IPS-20b (cell line): Measurements from ENCODE around the gene STRAP.
A peak's percentile ranks its signal among the peaks of the same experiment; 100 is the strongest.
"Not testable (repeated sequence)": the region's sequence is repeated elsewhere in the genome, so short reads cannot be mapped to it uniquely, and the experiment has no call there.

ENCODE experiments used
- H3K27ac ChIP-seq: one replicate; pipeline ENCODE4 v1.5.1; 2013; ENCODE audit warnings: low read length
- H3K27me3 ChIP-seq: 2 replicates; pipeline ENCODE4 v1.6.1; 2013; ENCODE audit warnings: mild to moderate bottlenecking, low read length, inconsistent platforms; ENCODE audit not compliant: insufficient read depth
- H3K36me3 ChIP-seq: 2 replicates; pipeline ENCODE4 v1.6.1; 2013; ENCODE audit warnings: low read depth, mild to moderate bottlenecking, inconsistent platforms, low read length, moderate library complexity; ENCODE audit not compliant: insufficient read depth
- H3K4me1 ChIP-seq: 2 replicates; pipeline ENCODE4 v1.6.1; 2013; ENCODE audit warnings: mild to moderate bottlenecking, control low read depth, inconsistent platforms, low read length, moderate library complexity; ENCODE audit not compliant: insufficient read depth
- H3K4me3 ChIP-seq: 2 replicates; pipeline ENCODE4 v1.5.1; 2013; ENCODE audit warnings: mild to moderate bottlenecking, low read length, inconsistent platforms
- H3K9ac ChIP-seq: 2 replicates; pipeline ENCODE4 v1.6.1; 2013; ENCODE audit warnings: low read depth, mild to moderate bottlenecking, inconsistent platforms, low read length, moderate library complexity
- H3K9me3 ChIP-seq: 2 replicates; pipeline ENCODE4 v1.6.1; 2013; ENCODE audit warnings: mild to moderate bottlenecking, low read depth, low read length, inconsistent platforms; ENCODE audit not compliant: insufficient read depth

The STRAP gene

DNA sequence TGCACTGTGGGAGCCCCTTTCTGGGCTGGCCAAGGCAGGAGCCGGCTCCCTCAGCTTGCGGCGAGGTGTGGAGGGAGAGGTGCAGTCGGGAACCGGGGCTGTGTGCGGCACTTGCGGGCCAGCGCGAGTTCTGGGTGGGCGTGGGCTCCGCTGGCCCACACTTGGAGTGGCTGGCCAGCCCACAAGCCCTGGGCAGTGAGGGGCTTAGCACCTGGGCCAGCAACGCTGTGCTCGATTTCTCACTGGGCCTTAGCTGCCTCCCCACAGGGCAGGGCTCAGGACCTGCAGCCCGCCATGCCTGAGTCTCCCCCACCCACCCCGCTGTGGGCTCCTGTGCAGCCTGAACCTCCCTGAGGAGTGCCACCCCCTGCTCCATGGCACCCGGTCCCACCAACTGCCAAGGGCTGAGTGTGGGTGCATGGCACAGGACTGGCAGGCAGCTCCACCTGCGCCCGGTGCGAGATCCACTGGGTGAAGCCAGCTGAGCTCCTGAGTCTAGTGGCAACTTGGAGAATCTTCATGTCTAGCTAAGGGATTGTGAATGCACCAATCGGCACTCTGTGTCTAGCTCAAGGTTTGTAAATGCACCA lies 7.5 kb upstream of the STRAP start:
- H3K9me3 ChIP-seq, H3K27me3 ChIP-seq, H3K9ac ChIP-seq, H3K36me3 ChIP-seq, H3K4me1 ChIP-seq, H3K27ac ChIP-seq, H3K4me3 ChIP-seq: not testable (repeated sequence)

DNA sequence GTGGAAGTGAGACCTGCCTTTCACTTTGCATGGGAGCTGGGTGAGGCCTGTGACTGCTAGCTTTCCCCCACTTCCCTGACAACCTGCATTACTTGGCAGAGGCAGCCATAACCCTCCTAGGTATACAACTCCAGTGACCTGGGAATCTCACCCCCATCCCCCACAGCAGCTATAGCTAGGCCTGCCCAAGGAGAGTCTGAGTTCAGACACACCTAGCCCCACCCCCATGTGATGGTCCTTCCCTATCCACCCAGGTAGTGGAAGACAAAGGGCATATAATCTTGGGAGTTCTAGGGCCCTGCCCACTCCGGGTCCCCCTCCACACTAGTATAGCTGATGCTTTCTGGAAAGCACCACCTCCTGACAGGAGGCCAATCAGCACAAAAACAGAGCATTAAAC lies 6.3 kb upstream of the STRAP start:
- Histone ChIP-seq H3K36me3 (no peaks in the 10 kb centered on the region), H3K9ac (no peak overlapping the region), H3K4me3 (no peak overlapping the region), H3K9me3 (no peaks in the 10 kb centered on the region), H3K4me1 (0 out of 2 replicates have a peak, but pooled peaks cover 4% of the 10 kb centered on the region), H3K27me3 (no peaks in the 10 kb centered on the region), H3K27ac (no peak overlapping the region)

DNA sequence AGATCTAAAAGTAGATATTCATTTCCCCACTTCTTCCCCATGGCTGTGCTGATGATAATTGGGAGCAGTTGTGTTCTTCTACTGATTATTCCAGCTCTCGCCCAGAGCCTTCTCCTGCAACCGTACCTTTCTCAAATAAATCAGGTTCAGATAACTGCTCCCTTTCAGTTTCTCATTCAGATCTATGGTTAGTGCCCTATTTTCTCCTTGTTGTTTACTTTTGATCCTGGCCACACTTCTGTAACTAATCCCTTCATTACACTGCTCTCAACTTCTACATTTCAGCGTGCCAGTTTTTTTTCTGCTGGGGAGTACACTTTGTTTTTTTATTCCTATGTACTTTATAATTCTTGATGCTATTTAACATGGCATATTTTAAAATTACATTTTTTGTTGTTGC lies 2.8 kb upstream of the STRAP start:
- Histone ChIP-seq H3K27me3 (no peaks in the 10 kb centered on the region), H3K4me3 (no peak overlapping the region)

DNA sequence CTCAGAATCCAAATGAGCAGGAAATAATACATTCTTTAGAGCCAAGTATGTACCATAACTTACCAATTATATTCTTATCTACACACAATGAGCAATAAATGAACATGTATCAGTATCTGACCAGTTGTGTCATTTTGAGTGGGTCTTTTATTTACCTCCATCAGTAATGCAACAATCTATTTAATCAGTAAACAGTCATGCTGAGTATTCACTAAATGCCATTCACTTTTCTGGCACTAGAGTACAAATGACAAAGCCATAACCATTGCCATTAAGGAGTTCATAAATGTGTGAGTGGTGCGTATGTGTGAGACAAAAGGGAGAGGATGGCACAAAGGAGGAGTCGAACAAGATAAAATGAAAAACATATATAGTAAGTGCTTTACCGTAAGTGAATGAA lies 1.5 kb upstream of the STRAP start:
- H3K36me3 ChIP-seq = peaks cover 20% of the 10 kb centered on the region
- no peak overlapping the region for H3K27ac ChIP-seq
- H3K27me3 ChIP-seq = no peaks in the 10 kb centered on the region
- peaks cover 11% of the 10 kb centered on the region; the same call in 1 of the 2 replicates for H3K4me1 ChIP-seq
- no peaks in the 10 kb centered on the region for H3K9me3 ChIP-seq
- H3K4me3 ChIP-seq = peak overlapping the region; percentile 97; the same call in 1 of the 2 replicates
- H3K9ac ChIP-seq = no peak overlapping the region

More for the DNA sequence above, 2.8 kb upstream of the STRAP start:
- H3K27ac ChIP-seq = no peak overlapping the region
- H3K4me1 ChIP-seq = peaks cover 11% of the 10 kb centered on the region; the same call in 1 of the 2 replicates
- H3K9ac ChIP-seq = no peak overlapping the region
- H3K36me3 ChIP-seq = peaks cover 9% of the 10 kb centered on the region; the same call in 1 of the 2 replicates
- no peaks in the 10 kb centered on the region for H3K9me3 ChIP-seq

DNA sequence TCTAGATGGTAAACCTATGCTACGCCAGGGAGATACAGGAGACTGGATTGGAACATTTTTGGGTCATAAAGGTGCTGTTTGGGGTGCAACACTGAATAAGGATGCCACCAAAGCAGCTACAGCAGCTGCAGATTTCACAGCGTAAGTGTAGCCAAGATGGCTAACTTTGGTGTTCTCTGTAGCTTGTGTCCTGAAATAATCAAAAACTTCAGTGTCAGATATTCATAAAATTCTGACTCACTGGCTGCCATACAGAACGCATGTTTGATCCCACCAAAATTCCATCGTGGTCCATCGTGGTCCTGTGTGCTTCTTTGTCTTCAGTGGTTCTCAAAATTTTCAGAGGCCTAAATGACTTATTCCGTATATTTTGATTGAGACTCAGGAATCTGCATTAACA lies 1.3 kb downstream of the STRAP start:
- no peak overlapping the region for H3K27ac ChIP-seq

DNA sequence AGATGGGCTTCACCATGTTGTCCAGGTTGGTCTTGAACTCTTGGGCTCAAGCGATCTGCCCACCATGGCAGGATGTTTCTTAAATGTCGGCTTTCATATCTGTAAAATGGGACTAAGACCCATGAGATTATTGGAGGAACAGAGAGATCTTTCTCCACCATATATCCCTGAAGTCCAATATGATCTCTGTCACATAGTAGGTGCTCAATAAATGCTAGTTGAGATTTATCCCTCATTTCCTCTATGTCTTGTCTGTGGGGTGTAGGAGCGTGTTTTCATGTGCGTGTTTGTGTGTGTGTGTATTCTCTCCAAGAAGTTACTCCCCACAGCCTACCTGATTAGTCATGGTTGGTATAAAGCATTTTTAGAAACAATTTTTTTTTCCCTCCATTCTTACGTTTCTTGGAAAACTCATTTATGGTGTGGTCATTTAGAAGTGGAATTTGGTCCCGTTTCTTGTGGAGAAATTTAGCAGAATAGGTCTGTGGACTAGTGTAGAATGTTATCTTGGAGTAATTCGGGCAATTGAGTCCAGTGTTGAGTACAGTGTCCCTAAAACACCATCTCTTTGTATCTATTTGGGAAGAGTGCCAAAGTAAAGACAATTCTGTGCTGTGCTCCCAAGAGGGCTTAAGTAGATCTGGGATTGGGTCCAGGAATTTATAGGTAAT lies 4.3 kb downstream of the STRAP start:
- no peak overlapping the region for H3K27ac ChIP-seq
- H3K27me3 ChIP-seq = no peaks in the 10 kb centered on the region
- H3K36me3 ChIP-seq = peaks cover 73% of the 10 kb centered on the region
- no peaks in the 10 kb centered on the region for H3K9me3 ChIP-seq
- H3K4me3 ChIP-seq = no peak overlapping the region
- no peak overlapping the region for H3K9ac ChIP-seq
- peaks cover 6% of the 10 kb centered on the region; the same call in 1 of the 2 replicates for H3K4me1 ChIP-seq

More for the DNA sequence above, 1.3 kb downstream of the STRAP start:
- Histone ChIP-seq H3K9ac (peak overlapping the region; percentile 97), H3K9me3 (no peaks in the 10 kb centered on the region), H3K4me3 (peak overlapping the region; percentile 97), H3K36me3 (peaks cover 48% of the 10 kb centered on the region), H3K27me3 (no peaks in the 10 kb centered on the region), H3K4me1 (peaks cover 6% of the 10 kb centered on the region; the same call in 1 of the 2 replicates)

DNA sequence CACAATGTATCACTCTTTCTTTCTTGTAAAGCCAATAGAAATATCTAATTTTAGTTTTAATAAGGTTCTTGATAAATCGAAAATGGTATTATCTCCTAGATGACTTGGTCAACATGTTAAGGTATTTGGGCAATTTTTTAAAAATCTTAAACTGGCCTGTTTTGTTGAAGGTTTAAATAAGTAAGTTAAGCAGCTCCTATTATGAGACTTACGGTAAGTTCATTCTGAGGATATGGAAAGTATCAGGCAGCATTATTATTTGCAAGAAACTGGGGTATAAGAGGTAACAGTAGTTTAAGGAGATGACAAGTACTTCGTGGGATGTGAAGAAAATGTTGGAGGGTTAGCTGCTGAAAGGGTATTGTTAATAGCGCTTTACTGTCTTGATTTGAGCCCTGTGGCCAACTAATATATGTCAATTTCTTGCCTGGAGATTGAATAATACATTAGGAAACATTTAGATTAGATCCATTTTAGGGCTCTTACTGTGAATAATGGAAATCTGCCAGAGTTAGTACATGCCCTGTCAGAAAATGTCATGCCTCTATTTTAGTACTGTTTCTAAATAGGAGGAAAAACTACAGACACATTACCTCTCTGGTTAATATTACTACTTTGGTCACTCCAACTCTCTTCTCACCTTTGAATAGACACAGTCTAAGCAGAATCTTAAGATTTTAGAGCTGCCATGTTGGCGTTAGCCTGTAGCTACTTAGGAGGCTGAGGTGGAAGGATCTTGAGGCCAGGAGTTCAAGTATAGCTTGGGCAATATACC lies 5.0 kb downstream of the STRAP start:
- Histone ChIP-seq H3K27me3 (no peaks in the 10 kb centered on the region), H3K9ac (no peak overlapping the region), H3K9me3 (no peaks in the 10 kb centered on the region), H3K27ac (no peak overlapping the region), H3K4me3 (no peak overlapping the region), H3K4me1 (peaks cover 6% of the 10 kb centered on the region; the same call in 1 of the 2 replicates), H3K36me3 (peaks cover 80% of the 10 kb centered on the region)

DNA sequence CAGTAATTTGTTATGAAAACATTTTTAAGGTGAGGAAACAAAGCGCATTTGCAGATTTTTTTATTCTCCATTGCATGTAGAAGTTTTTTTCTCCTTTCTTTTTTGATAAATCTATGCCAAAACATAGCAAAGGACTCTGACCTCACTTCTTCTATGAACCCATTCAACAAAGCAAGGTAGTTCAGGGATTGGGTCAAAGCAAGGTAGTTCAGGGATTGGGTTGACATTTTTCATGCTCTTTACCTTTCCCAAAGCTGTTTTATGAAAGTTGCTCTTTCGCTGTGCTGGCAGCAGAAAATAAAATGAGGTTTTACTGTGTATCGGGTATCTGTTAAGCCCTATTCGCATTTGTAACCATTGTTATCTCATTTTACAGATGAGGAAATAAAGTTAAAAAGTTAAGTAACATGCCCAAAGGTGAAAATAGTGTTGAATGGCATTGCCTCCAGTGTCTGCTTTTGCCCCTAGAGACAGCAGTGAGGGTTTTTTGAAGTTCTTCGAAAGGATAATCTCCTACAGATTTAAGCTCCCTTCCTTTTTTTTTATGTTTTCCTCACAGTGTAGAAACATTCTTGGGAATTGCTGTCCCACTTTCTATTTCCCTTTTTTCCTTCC lies 10.6 kb downstream of the STRAP start:
- Histone ChIP-seq H3K27me3 (no peaks in the 10 kb centered on the region), H3K9ac (no peak overlapping the region), H3K4me3 (no peak overlapping the region), H3K27ac (no peak overlapping the region), H3K9me3 (no peaks in the 10 kb centered on the region), H3K36me3 (peaks cover 91% of the 10 kb centered on the region), H3K4me1 (no peaks in the 10 kb centered on the region)

DNA sequence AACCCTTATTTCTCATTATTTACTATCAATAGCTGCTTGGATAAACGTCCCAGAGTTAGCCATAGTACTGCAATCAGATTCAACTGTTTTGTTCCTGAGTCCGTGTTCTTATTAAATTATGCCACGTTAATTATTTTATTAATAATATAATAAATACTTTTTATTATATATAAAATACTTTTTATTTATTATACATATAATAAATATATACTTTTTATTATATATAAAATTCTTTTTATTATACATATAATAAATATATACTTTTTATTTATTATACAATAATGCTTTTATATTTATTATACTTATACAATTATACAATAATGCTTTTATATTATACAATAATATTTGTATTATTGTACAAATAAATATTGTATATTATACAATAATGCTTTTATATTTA lies 11.1 kb downstream of the STRAP start:
- H3K36me3 ChIP-seq = peaks cover 91% of the 10 kb centered on the region
- no peaks in the 10 kb centered on the region for H3K27me3 ChIP-seq
- H3K9ac ChIP-seq = no peak overlapping the region
- H3K4me3 ChIP-seq = no peak overlapping the region
- no peaks in the 10 kb centered on the region for H3K4me1 ChIP-seq
- no peaks in the 10 kb centered on the region for H3K9me3 ChIP-seq
- no peak overlapping the region for H3K27ac ChIP-seq

DNA sequence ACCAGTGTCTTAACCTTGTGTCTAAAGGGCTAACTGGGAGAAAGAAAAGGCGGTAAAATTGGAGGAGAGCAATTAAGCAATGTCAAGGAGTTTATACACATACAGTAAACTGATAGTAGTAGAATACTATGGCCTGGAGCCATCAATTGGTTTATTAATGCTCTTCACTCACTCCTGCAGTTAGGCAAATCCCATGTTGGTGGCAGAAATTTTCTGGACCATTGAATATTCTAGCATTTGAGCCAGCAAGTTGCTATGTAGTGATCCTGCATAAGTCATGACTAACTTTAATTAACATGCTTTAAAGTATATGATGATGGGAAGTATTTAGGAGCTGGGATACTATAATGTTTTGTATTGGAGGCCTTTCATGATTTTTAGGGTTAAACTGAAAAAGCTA lies 14.7 kb downstream of the STRAP start:
- no peak overlapping the region for H3K27ac ChIP-seq
- H3K9ac ChIP-seq = no peak overlapping the region
- no peaks in the 10 kb centered on the region for H3K9me3 ChIP-seq
- H3K4me3 ChIP-seq = no peak overlapping the region
- no peaks in the 10 kb centered on the region for H3K4me1 ChIP-seq
- peaks cover 95% of the 10 kb centered on the region for H3K36me3 ChIP-seq
- no peaks in the 10 kb centered on the region for H3K27me3 ChIP-seq

DNA sequence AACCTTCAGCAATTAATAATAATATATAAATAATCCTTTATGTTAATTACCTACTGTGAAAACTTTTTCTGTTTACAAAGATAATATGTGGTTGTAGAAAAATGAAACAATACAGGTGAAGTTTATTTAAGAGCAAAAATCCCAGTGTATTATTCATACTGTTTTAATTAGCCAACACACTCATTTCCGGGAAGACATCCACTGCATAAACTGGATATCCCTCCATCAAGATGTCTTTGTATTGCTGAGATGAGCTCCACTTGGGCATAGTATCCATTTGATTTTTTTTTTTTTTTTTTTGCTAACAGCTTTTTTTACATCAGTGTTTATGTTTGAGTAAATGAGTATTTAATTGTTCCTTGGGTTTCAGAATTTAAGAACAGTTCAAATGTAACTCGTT lies 15.2 kb downstream of the STRAP start:
- Histone ChIP-seq H3K4me1 (no peaks in the 10 kb centered on the region), H3K27me3 (no peaks in the 10 kb centered on the region), H3K4me3 (no peak overlapping the region), H3K36me3 (peaks cover 97% of the 10 kb centered on the region), H3K9ac (no peak overlapping the region), H3K9me3 (no peaks in the 10 kb centered on the region), H3K27ac (no peak overlapping the region)
